GM23248 (cell line): ENCODE data around the gene ZFAND6. TPM values are rescaled to one million over a fixed set of nuclear protein-coding genes. Genes with fewer than 3 reads are reported as not detected.

Experiments used
- DNase-seq: peaks from one replicate; pipeline ENCODE4 v3.0.0-alpha.2; 2015
- H2AFZ ChIP-seq: fragments of 200-600 bp; sonication (generic); 2 replicates; pipeline ENCODE4 v1.6.1; 2016; ENCODE audit warnings: antibody characterized with exemption
- H3F3A ChIP-seq: fragments of 200-600 bp; sonication (generic); 2 replicates; pipeline ENCODE4 v1.6.1; 2016; ENCODE audit warnings: mild to moderate bottlenecking, antibody characterized with exemption, mixed run types; ENCODE audit not compliant: insufficient read depth
- H3K27ac ChIP-seq: fragments of 200-600 bp; sonication (generic); 2 replicates; pipeline ENCODE4 v1.5.1; 2016; ENCODE audit warnings: mild to moderate bottlenecking
- H3K27me3 ChIP-seq: fragments of 200-600 bp; sonication (generic); replicated peaks from 2 replicates; pipeline ENCODE4 v1.6.1; 2016; ENCODE audit warnings: mild to moderate bottlenecking; ENCODE audit not compliant: insufficient read depth
- H3K36me3 ChIP-seq: fragments of 200-600 bp; sonication (generic); 2 replicates; pipeline ENCODE4 v1.6.1; 2016; ENCODE audit warnings: low read depth, mild to moderate bottlenecking
- H3K4me1 ChIP-seq: fragments of 200-600 bp; sonication (generic); 2 replicates; pipeline ENCODE4 v1.6.1; 2016; ENCODE audit warnings: mild to moderate bottlenecking; ENCODE audit not compliant: insufficient read depth
- H3K4me2 ChIP-seq: fragments of 200-600 bp; sonication (generic); one replicate; pipeline ENCODE4 v1.6.1; 2016; ENCODE audit warnings: mild to moderate bottlenecking; ENCODE audit not compliant: unreplicated experiment
- H3K4me3 ChIP-seq: fragments of 200-600 bp; sonication (generic); 2 replicates; pipeline ENCODE4 v1.5.1; 2016; ENCODE audit warnings: mild to moderate bottlenecking
- H3K79me2 ChIP-seq: fragments of 200-600 bp; sonication (generic); 2 replicates; pipeline ENCODE4 v1.6.1; 2016; ENCODE audit warnings: mild to moderate bottlenecking; ENCODE audit not compliant: insufficient read depth
- H3K9ac ChIP-seq: fragments of 200-600 bp; sonication (generic); 2 replicates; pipeline ENCODE4 v1.6.1; 2016; ENCODE audit warnings: mild to moderate bottlenecking
- H3K9me2 ChIP-seq: fragments of 200-600 bp; sonication (generic); 2 replicates; pipeline ENCODE4 v1.6.1; 2016; ENCODE audit warnings: mixed run types, mild to moderate bottlenecking, moderate library complexity; ENCODE audit not compliant: insufficient read depth
- H3K9me3 ChIP-seq: fragments of 200-600 bp; sonication (generic); one replicate; pipeline ENCODE4 v1.6.1; 2017; ENCODE audit warnings: low read depth
- H4K20me1 ChIP-seq: fragments of 200-600 bp; sonication (generic); 2 replicates; pipeline ENCODE4 v1.6.0; 2016; ENCODE audit not compliant: insufficient read depth
- EZH2 ChIP-seq: fragments of 200-600 bp; sonication (generic); IDR thresholded peaks from 2 replicates; pipeline ENCODE4 v1.6.1; 2018; ENCODE audit warnings: antibody characterized with exemption, mild to moderate bottlenecking; ENCODE audit not compliant: insufficient read depth, poor library complexity, severe bottlenecking
- EZH2phosphoT487 ChIP-seq: fragments of 200-600 bp; sonication (generic); IDR thresholded peaks from 2 replicates; pipeline ENCODE4 v1.6.1; 2018; ENCODE audit warnings: antibody characterized with exemption, moderate library complexity, mild to moderate bottlenecking, low read depth; ENCODE audit not compliant: insufficient read depth
- WGBS, 2 experiments: methylation state at CpG; one replicate each; pipeline ENCODE4 v1.1.6; 2015 to 2017; ENCODE audit warnings: low lambda C conversion rate in 2 of 2, low coverage in 1 of 2; ENCODE audit errors: missing lambda C conversion rate in 2 of 2; 5-methylcytosine and 5-hydroxymethylcytosine counted together
- in situ Hi-C: fragments of 300-500 bp; cut with MboI; formaldehyde crosslinking; loops from 2 replicates; pipeline ENCODE4 v1.15.0; 2020
- polyA plus RNA-seq: library from polyadenylated mRNA; unstranded; fragments of >200 nt; fragmentation: Nextera tagmentation; extraction: Ambion mirVana; gene quantifications from 2 replicates; pipeline ENCODE4 v1.2.1, GENCODE V29; 2016
- total RNA-seq: library from RNA; depleted of rRNA; stranded (reverse); fragments of >200 nt; shearing (Covaris generic); gene quantifications from 2 replicates; pipeline ENCODE4 v1.2.3, GENCODE V29; 2014

ZFAND6 gene
- total and polyA plus RNA-seq, 2 experiments from 2014 or later: 101 to 104 TPM

- in situ Hi-C loops: no loop called here
- Histone ChIP-seq H3F3A (peaks cover 8% of the 10 kb centered on the region), H3K27me3 (no peaks in the 10 kb centered on the region), H3K9me3 (no peaks in the 10 kb centered on the region), H3K79me2 (peaks cover 50% of the 10 kb centered on the region), H3K4me1 (peaks cover 18% of the 10 kb centered on the region), H3K4me2 (peak overlapping the region; percentile 97), H4K20me1 (no peaks in the 10 kb centered on the region), H3K27ac (peak overlapping the region; percentile 89), H3K9me2 (no peaks in the 10 kb centered on the region), H3K36me3 (no peaks in the 10 kb centered on the region), H3K4me3 (peak overlapping the region; percentile 80), H2AFZ (peak overlapping the region; percentile 68), H3K9ac (peak overlapping the region; percentile 88)
- peak; percentile 87 for DNase-seq
- WGBS, 2 experiments: 1% methylated on average over 25 to 26 of the region's 26 CpGs
- TF ChIP-seq EZH2 (no peak), EZH2phosphoT487 (no peak)
Observed at GRCh38 chr15:80060356-80061006, 1.0 kb downstream of the ZFAND6 start.

GRCh38 chr15:80061582-80061981 is 2.1 kb downstream of the ZFAND6 start:
- Histone ChIP-seq H3K4me3 (peak overlapping the region; percentile 80), H3K79me2 (peaks cover 61% of the 10 kb centered on the region), H3K4me2 (peak overlapping the region; percentile 97), H3K9me3 (no peaks in the 10 kb centered on the region), H3F3A (peaks cover 8% of the 10 kb centered on the region), H3K4me1 (peaks cover 18% of the 10 kb centered on the region), H3K9ac (peak overlapping the region; percentile 88), H3K27me3 (no peaks in the 10 kb centered on the region), H3K36me3 (no peaks in the 10 kb centered on the region), H4K20me1 (no peaks in the 10 kb centered on the region), H2AFZ (no peak overlapping the region), H3K9me2 (no peaks in the 10 kb centered on the region), H3K27ac (peak overlapping the region; percentile 89)
- 15 to 20% methylated on average over 5 of the region's 5 CpGs for WGBS, 2 experiments
- in situ Hi-C loops: no loop called here
- no peak for TF ChIP-seq EZH2phosphoT487
- no peak for TF ChIP-seq EZH2
- peak; percentile 64 for DNase-seq

DNA sequence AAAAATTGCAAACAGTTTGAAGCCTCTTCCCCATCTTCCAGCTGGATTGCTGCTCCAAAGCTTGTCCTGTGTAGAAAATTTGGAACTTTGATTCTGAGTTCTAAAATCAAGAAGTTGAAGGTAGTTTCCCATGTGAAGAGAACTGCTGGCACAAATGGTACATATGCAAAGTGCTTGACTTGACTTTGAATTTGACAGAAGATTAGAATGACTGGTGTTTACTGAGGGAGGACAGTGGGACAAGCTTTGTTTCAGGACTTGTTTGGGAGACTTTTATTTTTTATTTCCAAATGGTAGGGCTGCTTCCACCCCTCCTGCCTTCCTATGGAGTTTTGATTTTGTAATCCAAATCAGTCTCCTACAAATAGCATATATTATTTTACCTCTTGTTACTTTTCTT is 7.4 kb downstream of the ZFAND6 start:
- in situ Hi-C loops: no loop called here

DNA sequence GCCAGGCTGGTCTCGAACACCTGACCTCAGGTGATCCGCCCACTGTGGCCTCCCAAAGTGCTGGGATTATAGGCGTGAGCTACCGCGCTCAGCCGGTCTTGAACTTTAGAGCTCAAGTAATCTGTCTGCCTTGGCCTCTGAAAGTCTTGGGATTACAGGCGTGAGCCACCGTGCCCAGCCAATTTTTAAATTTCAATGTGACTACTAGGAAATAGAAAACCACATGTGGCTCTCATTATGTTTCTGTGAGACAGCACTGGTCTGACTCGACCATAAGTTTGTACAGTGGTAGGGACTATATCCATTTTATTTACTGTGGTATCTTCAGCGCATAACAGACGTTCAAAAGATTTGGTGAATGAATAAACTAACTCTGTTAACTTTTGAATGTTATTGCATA is 9.1 kb downstream of the ZFAND6 start:
- peak; percentile 91 for DNase-seq
- H3K4me1 ChIP-seq: peaks cover 46% of the 10 kb centered on the region
- H3K4me2 ChIP-seq: peak overlapping the region; percentile 58
- H3K9me3 ChIP-seq: no peaks in the 10 kb centered on the region
- H3K27ac ChIP-seq: peak overlapping the region; percentile 82
- peak overlapping the region; percentile 14; the same call in 1 of the 2 replicates for H2AFZ ChIP-seq
- H3K79me2 ChIP-seq: peaks cover 98% of the 10 kb centered on the region
- H3K36me3 ChIP-seq: no peaks in the 10 kb centered on the region
- peaks cover 30% of the 10 kb centered on the region for H3F3A ChIP-seq
- in situ Hi-C loops: no loop called here
- H3K27me3 ChIP-seq: no peaks in the 10 kb centered on the region
- no peaks in the 10 kb centered on the region for H3K9me2 ChIP-seq
- H4K20me1 ChIP-seq: no peaks in the 10 kb centered on the region
- peak overlapping the region; percentile 52 for H3K9ac ChIP-seq
- no peak for TF ChIP-seq EZH2phosphoT487
- WGBS, 2 experiments: 21 to 22% methylated on average over 11 of the region's 11 CpGs
- peak overlapping the region; percentile 45 for H3K4me3 ChIP-seq

More for the DNA sequence above, 7.4 kb downstream of the ZFAND6 start:
- no peak overlapping the region for H3K4me2 ChIP-seq
- H3K9me2 ChIP-seq: no peaks in the 10 kb centered on the region
- H3K79me2 ChIP-seq: peaks cover 99% of the 10 kb centered on the region
- H3K27me3 ChIP-seq: no peaks in the 10 kb centered on the region
- H3K27ac ChIP-seq: no peak overlapping the region
- H3K9me3 ChIP-seq: no peaks in the 10 kb centered on the region
- H4K20me1 ChIP-seq: no peaks in the 10 kb centered on the region
- no peak overlapping the region for H3K4me3 ChIP-seq
- no peaks in the 10 kb centered on the region for H3K36me3 ChIP-seq
- H2AFZ ChIP-seq: no peak overlapping the region
- DNase-seq: no peak
- peaks cover 48% of the 10 kb centered on the region for H3K4me1 ChIP-seq
- H3K9ac ChIP-seq: no peak overlapping the region
- TF ChIP-seq EZH2: no peak
- no peak for TF ChIP-seq EZH2phosphoT487
- H3F3A ChIP-seq: peaks cover 29% of the 10 kb centered on the region

GRCh38 chr15:80070840-80071239 is 11.4 kb downstream of the ZFAND6 start:
- no peaks in the 10 kb centered on the region for H4K20me1 ChIP-seq
- peaks cover 56% of the 10 kb centered on the region for H3K4me1 ChIP-seq
- H3K27ac ChIP-seq: peak overlapping the region; percentile 71
- in situ Hi-C loops: no loop called here
- H3K36me3 ChIP-seq: no peaks in the 10 kb centered on the region; the same call in 1 of the 2 replicates
- no peaks in the 10 kb centered on the region for H3K27me3 ChIP-seq
- peaks cover 98% of the 10 kb centered on the region for H3K79me2 ChIP-seq
- no peaks in the 10 kb centered on the region for H3K9me2 ChIP-seq
- no peak for TF ChIP-seq EZH2phosphoT487
- TF ChIP-seq EZH2: no peak
- H3F3A ChIP-seq: peaks cover 31% of the 10 kb centered on the region
- H3K4me3 ChIP-seq: peak overlapping the region; percentile 76
- no peaks in the 10 kb centered on the region for H3K9me3 ChIP-seq
- H2AFZ ChIP-seq: no peak overlapping the region
- peak overlapping the region; percentile 66 for H3K9ac ChIP-seq
- peak; percentile 72 for DNase-seq
- peak overlapping the region; percentile 89 for H3K4me2 ChIP-seq
